Fibroblast of lung (primary cell): ENCODE results near the gene IRF4. TPM values are rescaled to one million over a fixed set of nuclear protein-coding genes. Genes with fewer than 3 reads are reported as not detected.

ENCODE experiments used
- DNase-seq, 2 donors: peaks; one replicate each; pipeline versions ENCODE4 v3.0.0 to v3.0.0-alpha.2; 2010; ENCODE audit warnings: low read depth in 2 of 2
- H2AFZ ChIP-seq: 2 replicates; pipeline ENCODE4 v1.5.1; 2012; ENCODE audit warnings: low read length, control low read depth, inconsistent platforms
- H3K27ac ChIP-seq: 2 replicates; pipeline ENCODE4 v1.5.1; 2011; ENCODE audit warnings: low read length, control low read depth; ENCODE audit not compliant: insufficient read depth
- H3K27me3 ChIP-seq: 2 replicates; pipeline ENCODE4 v1.5.1; 2011; ENCODE audit warnings: mild to moderate bottlenecking, low read length; ENCODE audit not compliant: control insufficient read depth, insufficient read depth
- H3K36me3 ChIP-seq: 2 replicates; pipeline ENCODE4 v1.5.1; 2011; ENCODE audit warnings: low read length; ENCODE audit not compliant: control insufficient read depth, insufficient read depth
- H3K4me1 ChIP-seq: 2 replicates; pipeline ENCODE4 v1.5.1; 2011; ENCODE audit warnings: low read length; ENCODE audit not compliant: control insufficient read depth, insufficient read depth; ENCODE audit errors: extremely low read depth
- H3K4me2 ChIP-seq: 2 replicates; pipeline ENCODE4 v1.5.1; 2011; ENCODE audit warnings: low read length, control low read depth; ENCODE audit not compliant: insufficient read depth; ENCODE audit errors: extremely low read depth
- H3K4me3 ChIP-seq, 4 experiments: fragments of 200-600 bp in 1 of 4; sonication (generic) in 1 of 4; replicated peaks in 1 of 4; 2 replicates each; pipeline ENCODE4 v1.5.1; 2011 to 2016; ENCODE audit warnings: low read length in 4 of 4, low read depth in 3 of 4, mild to moderate bottlenecking in 3 of 4, control low read depth in 2 of 4, inconsistent platforms in 1 of 4, mixed read lengths in 1 of 4; ENCODE audit not compliant: insufficient read depth in 1 of 4; ENCODE audit errors: control extremely low read depth in 1 of 4
- H3K79me2 ChIP-seq: 2 replicates; pipeline ENCODE4 v1.5.1; 2012; ENCODE audit warnings: mild to moderate bottlenecking, low read length, inconsistent platforms; ENCODE audit not compliant: control insufficient read depth, insufficient read depth
- H3K9ac ChIP-seq: 2 replicates; pipeline ENCODE4 v1.5.1; 2011; ENCODE audit warnings: mild to moderate bottlenecking, low read length, control low read depth; ENCODE audit not compliant: insufficient read depth
- H3K9me3 ChIP-seq: 2 replicates; pipeline ENCODE4 v1.5.1; 2012; ENCODE audit warnings: low read depth, low read length; ENCODE audit not compliant: control insufficient read depth, insufficient read depth
- H4K20me1 ChIP-seq: 2 replicates; pipeline ENCODE4 v1.5.1; 2011; ENCODE audit warnings: low read length; ENCODE audit not compliant: control insufficient read depth, insufficient read depth; ENCODE audit errors: extremely low read depth
- CTCF ChIP-seq, 2 donors: IDR thresholded peaks in 1 of 2; conservative IDR thresholded peaks in 1 of 2; 1 replicate in 1 of 2; 2 replicates in 1 of 2; pipeline ENCODE4 v1.5.1; 2011 to 2012; ENCODE audit warnings: low read length in 2 of 2, control low read depth in 1 of 2, inconsistent platforms in 1 of 2, low read depth in 1 of 2, mild to moderate bottlenecking in 1 of 2
- EZH2 ChIP-seq: IDR thresholded peaks from 2 replicates; pipeline ENCODE4 v1.5.1; 2012; ENCODE audit warnings: low read length, control low read depth, mild to moderate bottlenecking; ENCODE audit errors: missing control alignments
- polyA plus RNA-seq, 2 donors: library from polyadenylated mRNA; depleted of rRNA in 1 of 2; stranded (reverse) in 1 of 2; unstranded in 1 of 2; fragments of >200 nt; gene quantifications; 2 replicates each; pipeline ENCODE4 v1.2.1, GENCODE V29; 2011 to 2012; ENCODE audit warnings: missing spikeins in 1 of 2
- total RNA-seq: library from RNA; depleted of rRNA; stranded (reverse); fragments of >200 nt; gene quantifications from 2 replicates; pipeline ENCODE4 v1.2.1, GENCODE V29; 2014

Gene IRF4
- total and polyA plus RNA-seq, 2 donors (not counting 1 experiment from before 2014, with no cell fraction given) = under 0.01 to 0.01 TPM

- H3K36me3 ChIP-seq = no peaks in the 10 kb centered on the region
- H3K79me2 ChIP-seq = no peaks in the 10 kb centered on the region
- TF ChIP-seq CTCF (conservative IDR thresholded peaks at IDR 0.05 in 1 of 2, IDR thresholded peaks at IDR 0.05 in 1 of 2; ENCODE audit: low read depth in 1 of 2, low read length in 2 of 2) = no peak
- no peak for TF ChIP-seq EZH2
- H3K9me3 ChIP-seq = no peaks in the 10 kb centered on the region
- no peaks in the 10 kb centered on the region for H3K4me1 ChIP-seq
- no peak overlapping the region for H3K4me2 ChIP-seq
- no peaks in the 10 kb centered on the region for H3K27me3 ChIP-seq
- DNase-seq = no peak
- no peak overlapping the region for H3K27ac ChIP-seq
- H3K4me3 ChIP-seq = no peak overlapping the region
- no peak overlapping the region for H3K9ac ChIP-seq
- no peaks in the 10 kb centered on the region for H4K20me1 ChIP-seq
- no peak overlapping the region for H2AFZ ChIP-seq
Observed at GRCh38 chr6:448296-449056, 56.9 kb downstream of the IRF4 start.

GRCh38 chr6:449057-449430, 57.5 kb downstream of the IRF4 start:
- H4K20me1 ChIP-seq = no peaks in the 10 kb centered on the region
- H3K79me2 ChIP-seq = no peaks in the 10 kb centered on the region
- TF ChIP-seq CTCF (conservative IDR thresholded peaks at IDR 0.05 in 1 of 2, IDR thresholded peaks at IDR 0.05 in 1 of 2; ENCODE audit: low read depth in 1 of 2, low read length in 2 of 2) = no peak
- TF ChIP-seq EZH2 = no peak
- no peak overlapping the region for H3K27ac ChIP-seq
- no peak overlapping the region for H3K4me2 ChIP-seq
- no peaks in the 10 kb centered on the region for H3K27me3 ChIP-seq
- no peak for DNase-seq
- no peak overlapping the region for H3K4me3 ChIP-seq
- no peak overlapping the region for H3K9ac ChIP-seq
- H2AFZ ChIP-seq = no peak overlapping the region
- no peaks in the 10 kb centered on the region for H3K9me3 ChIP-seq
- no peaks in the 10 kb centered on the region for H3K36me3 ChIP-seq
- no peaks in the 10 kb centered on the region for H3K4me1 ChIP-seq

- Histone ChIP-seq H3K79me2 (no peaks in the 10 kb centered on the region), H3K27ac (no peak overlapping the region), H3K27me3 (no peaks in the 10 kb centered on the region), H3K4me3 (no peak overlapping the region), H3K4me1 (no peaks in the 10 kb centered on the region), H3K4me2 (no peak overlapping the region), H4K20me1 (no peaks in the 10 kb centered on the region), H3K9ac (no peak overlapping the region), H2AFZ (no peak overlapping the region), H3K9me3 (no peaks in the 10 kb centered on the region), H3K36me3 (no peaks in the 10 kb centered on the region)
- no peak for TF ChIP-seq EZH2
- TF ChIP-seq CTCF (conservative IDR thresholded peaks at IDR 0.05 in 1 of 2, IDR thresholded peaks at IDR 0.05 in 1 of 2; ENCODE audit: low read depth in 1 of 2, low read length in 2 of 2) = no peak
- DNase-seq = no peak
Observed at GRCh38 chr6:449486-450419, 58.2 kb downstream of the IRF4 start.
